HG03135 (cell line): ENCODE measurements around the gene ZNF784.
A peak's percentile ranks its signal among the peaks of the same experiment; 100 is the strongest.
"Not testable (repeated sequence)": the region's sequence is repeated elsewhere in the genome, so short reads cannot be mapped to it uniquely, and the experiment has no call there.

Source experiments
- ATAC-seq: cut with Tn5 transposase; IDR thresholded peaks from one replicate; pipeline ENCODE4 v1.9.1; 2021; ENCODE audit warnings: mild to moderate bottlenecking, moderate library complexity; ENCODE audit not compliant: unreplicated experiment

ZNF784 gene

DNA sequence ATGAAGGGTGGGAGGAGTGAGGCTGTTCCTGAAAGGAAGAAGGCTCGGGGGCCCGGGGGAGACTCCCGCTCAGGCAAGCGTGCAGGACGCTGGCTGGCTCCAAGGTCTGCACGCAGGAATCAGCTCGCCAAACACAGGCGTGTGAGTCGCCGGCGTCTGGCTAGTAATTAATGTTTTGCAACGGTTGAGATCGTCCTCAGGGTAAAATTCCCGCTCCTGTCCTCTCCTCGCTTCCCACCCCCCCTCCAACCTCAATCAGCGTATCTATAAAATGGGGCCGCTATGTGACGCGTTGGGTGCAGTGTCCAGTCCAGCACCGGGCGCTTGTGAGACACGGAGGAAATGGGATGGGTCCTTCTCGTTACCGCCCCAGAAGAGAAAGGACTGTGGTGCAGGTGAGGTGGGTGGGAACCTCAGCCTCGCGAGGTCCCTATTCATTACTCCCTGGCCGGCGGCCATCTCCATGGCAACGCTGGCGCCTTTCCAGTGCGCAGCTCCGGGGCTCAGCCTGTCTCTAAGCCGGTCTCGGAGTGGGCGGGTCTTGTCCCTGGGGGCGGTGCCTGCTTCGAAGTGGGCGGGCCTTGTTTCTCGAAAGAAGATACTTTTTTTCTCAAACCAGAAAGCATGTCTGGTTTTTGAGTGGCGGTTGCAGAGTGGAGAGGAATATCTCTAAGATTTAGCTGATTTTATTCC, 37.2 kb downstream of the ZNF784 start:
- ATAC-seq = peak; percentile 85

DNA sequence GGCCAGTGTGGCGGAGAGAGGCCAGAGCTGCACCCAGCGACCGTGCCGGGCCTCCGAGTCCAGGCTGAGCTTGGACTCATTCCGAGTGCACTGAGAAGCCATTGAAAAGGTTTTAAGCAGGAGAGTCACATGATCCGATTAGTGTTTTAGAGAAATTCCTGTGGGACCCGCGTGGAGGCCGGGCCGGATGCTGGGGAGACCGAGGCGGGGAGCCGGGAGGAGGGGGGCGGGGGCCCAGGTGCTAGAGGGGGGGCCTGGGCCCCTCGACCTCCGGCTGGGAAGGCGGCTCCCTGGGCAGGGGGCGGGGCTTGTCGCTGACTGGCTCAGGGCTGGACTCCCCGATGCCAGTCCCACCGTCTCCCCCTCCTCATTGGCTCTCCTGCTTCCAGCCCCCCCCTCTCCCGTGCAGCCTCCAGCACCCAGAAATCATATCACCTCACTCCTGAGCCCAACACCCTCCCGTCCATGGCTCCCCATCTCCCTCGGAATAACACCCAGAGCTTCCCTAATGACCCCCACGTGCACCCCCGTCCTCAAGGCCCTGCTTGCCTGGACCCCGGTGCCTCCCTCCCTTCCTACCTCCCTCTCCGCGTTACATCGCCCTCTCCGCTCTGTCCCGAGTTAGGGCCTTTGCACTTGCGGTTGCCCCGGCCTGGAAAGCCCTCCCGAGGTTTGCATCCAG, 38.6 kb downstream of the ZNF784 start:
- no peak for ATAC-seq

DNA sequence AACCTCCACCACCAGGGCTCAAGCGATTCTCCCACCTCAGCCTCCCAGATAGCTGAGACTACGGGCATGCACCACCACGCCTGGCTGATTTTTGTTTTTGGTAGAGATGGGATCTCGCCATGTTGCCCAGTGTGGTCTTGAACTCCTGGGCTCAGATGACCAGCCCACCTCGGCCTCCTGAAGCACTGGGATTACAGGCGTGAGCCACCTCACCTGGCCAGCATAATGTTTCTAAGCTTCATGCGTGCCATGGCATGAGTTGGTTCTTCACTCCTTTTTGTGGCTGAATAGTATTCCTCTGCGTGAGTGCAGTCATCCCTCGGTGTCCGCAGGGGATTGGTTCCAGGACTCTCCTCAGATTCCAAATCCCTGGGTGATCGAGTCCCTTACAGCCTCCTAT, 39.5 kb downstream of the ZNF784 start:
- ATAC-seq = no peak

DNA sequence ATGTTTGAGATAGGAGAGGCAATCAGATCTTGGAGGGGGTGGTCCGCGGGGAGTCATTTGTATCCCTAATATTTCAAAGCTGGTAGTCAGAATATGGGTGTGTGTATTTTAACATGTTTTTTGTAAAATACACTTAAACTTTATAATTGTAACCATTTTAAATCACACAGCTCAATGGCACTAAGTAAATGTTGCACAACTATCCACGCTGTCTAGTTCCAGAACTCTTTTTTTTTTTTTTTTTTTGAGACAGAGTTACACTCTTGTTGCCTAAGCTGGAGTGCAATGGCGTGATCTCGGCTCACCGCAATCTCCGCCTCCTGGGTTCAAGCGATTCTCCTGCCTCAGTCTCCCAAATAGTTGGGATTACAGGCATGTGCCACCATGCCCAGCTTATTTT, 40.5 kb downstream of the ZNF784 start:
- ATAC-seq = not testable (repeated sequence)

DNA sequence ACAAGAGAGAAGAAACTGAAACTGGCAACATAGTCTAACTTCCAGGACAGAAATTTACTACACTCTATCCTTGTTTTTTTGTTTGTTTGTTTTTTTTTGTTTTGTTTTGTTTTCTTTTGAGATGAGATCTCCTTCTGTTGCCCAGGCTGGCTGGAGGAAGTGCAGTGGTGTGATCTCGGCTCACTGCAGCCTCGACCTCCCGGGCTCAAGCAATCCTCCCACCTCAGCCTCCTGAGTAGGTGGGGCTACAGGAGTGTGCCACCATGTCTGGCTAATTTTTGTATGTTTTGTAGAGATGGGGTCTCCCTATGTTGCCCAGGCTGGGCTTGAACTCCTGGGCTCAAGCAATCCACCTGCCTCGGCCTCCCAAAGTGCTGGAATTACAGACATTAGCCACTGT, 42.1 kb downstream of the ZNF784 start:
- not testable (repeated sequence) for ATAC-seq

DNA sequence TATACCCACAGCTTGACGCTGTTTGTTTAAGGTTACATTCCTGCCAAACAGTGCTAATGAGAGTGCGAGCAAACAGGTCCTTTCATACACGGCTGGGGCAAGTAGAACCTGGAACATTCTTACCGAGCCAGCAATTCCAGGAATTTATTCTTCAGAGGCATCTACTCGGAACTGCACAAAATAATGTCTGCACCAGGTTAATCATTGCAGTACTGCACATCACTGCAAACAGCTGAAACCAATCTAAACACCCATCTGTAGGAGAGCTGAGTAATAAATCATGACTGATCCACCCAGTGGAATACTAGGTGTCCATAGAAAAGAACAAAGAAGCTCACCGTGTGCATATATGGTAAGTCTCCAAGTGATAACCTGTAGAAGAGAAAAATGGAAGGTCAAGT, 42.5 kb downstream of the ZNF784 start:
- no peak for ATAC-seq

DNA sequence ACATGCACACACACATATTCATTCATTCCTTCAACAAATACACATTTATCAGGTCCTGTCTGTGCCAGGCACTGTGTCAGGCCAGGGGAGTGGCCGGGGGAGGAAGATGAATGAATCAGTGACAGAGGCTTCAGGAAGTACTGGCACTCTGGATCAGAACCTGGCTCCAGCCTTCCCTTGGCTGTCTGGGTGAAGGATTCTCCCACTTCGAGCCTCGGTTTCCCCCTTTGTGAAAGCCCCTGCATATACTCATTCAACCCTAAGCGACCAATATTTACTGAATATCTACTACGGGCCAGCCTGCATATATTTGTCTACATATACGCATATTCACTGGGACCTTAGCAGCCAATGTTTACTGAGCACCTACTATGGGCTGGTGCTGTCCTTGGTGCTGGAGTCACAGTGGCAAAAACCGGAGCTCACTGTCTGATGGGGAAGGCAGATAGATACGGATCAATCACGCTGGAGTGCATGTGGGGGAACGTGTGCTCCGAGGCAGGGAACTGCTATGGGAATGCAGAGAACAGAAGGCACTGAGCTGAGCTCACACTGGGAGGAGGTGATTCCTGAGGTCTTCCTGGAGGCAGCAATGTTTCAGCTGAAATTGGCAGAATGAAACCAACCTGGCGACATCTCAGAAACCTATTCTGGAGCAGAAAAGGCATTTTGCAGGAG, 43.1 kb downstream of the ZNF784 start:
- ATAC-seq = no peak

DNA sequence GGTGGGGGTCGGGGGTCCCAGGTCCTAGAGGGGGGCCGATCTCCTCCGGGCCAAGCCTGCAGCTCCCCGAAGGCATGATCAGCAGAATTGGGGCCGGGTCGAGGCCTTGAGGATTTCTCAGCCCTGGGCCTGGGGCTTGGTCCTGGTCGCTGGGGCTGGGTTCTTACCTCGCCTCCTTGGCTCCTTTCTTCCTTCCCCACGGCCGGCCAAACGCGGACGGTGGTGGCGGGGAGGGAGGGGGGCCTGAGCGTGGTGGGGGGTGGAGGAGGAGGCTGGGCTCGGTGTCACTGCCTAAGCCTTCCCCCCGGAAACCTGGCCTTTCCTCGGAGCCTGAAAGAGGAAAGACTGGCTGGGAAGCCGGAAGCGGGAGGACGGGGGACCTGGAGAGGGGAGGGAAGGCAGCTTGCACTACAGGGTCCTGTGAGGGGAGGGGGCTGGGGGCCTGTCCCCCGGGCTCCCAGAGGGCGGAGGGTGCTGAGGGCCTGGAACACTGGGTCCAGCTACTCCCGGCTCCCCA, 43.7 kb downstream of the ZNF784 start, which contains the start of gene ZNF579:
Gene ZNF579 (minus strand): TSS at position 221 of the 517 bp plus-strand sequence. CDS start 1,209 bp downstream, outside the sequence.
- no peak for ATAC-seq

DNA sequence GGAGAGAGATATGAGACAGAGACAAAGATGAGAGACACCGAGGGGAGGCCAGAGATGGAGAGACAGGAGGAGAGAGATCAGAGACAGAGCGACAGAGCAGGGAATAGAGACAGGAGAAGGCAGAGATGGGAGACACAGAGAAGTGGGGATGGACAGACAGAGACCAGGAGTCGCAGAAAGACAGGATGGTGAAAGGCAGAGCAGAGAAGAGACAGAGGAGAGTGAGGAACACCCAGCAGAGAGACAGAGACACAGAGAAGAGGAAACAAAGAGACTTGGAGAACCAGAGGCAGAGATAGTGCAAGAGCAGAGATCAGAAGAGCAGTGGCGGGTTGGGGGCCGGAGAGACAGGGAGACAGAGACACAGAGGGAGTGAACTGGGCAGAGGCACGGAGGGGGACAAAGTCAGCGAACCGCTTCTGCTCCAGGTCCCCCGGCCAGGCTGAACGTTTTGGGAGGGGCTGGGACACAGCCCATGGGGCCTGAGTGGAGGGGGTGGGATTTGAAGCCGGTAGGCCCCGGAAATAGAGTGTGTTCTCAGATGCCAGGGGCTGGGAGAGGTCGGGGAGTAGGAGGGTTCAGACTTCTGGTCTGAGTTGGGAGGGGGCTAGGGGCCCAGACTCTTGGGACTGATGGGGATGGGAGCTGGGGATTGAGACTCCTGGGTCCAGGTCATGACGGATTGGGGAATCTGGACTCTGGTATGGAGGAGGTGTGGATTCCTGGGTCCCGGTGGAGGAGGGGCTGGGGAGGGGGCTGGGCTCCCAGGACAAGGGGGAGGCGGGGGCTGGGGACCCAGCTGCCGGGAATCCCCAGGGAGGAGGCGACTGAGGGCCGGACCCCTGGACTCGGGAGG, 44.4 kb downstream of the ZNF784 start:
- ATAC-seq = no peak

DNA sequence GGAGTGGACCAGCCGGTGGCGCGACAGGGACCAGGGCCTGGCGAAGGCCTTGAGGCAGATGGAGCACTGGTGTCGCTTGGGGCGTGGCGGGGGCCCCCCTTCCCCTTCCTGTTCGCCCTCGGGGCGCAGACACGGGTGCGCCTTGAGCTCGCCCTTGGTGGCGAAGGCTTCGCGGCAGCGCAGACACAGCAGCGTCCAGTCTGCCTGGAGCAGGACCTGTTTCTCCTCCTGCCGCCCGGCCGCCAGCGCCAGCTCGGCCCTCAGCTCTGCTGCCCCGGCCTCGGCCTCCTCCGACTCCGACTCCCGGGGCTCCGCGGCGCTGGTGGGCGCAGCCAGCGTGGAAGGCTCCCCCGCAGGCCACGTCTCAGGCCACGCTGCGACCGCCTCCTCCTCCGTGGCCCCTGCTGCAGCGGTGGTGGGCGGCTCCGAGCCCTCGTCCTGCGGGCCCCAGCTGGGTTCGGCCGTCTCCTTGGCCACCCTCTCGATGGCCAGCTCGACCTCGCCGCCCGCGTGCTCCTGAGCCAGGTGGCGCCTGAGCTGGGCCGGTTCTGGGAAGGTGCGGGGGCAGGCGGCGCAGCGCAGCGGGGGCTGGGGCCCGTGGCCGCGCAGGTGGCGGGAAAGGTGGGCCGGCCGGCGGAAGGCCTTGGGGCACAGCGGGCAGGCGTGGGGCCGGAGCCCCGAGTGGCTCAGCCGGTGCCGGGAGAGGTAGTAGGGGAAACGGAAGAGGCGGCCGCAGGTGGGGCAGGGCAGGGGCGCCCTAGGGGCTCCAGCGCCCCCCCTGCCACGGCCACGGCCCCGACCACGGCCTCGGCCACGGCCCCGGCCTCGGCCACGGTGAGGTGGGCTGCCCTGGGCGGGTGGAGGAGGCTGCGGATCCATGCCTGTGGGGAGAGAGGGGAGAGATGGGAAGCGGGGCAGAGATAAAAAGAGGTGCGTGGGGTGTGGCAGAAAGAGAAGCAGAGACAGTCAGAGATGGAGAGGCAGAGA, 45.3 kb downstream of the ZNF784 start:
- no peak for ATAC-seq

DNA sequence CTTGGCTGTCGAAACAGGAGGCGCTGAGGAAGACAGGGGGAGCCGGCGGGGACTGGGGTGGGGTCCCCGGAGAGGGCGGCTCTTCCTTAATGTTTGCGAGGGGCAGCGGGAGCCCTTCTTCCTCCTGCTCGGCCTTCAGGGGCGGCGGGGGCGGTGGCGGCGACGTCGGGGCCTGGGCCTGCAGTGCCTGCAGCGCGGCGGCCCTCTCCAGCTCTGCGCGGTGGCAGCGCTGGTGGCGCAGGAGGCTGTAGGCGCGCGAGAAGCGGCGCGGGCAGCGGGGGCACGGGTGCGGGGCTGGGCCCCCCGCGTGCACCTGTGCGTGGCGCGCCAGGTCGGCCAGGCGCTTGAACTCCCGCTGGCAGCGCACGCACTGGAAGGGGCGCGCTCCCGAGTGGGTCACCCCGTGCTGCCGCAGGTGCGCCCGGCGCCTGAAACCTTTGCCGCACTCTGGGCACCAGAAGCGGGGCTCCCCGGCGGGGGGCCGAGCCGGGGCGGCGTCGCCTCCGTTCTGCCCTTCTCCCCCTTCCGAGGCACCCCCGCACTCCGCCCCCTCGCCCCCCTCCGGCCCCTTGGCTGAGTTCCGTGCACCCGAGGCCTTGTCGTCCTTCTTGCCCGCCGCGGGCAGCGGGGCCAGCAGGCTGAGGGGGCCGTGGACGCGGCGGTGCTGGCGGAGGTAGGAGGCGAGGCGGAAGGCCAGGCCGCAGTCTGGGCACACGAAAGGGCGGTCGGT, 46.2 kb downstream of the ZNF784 start:
- no peak for ATAC-seq

DNA sequence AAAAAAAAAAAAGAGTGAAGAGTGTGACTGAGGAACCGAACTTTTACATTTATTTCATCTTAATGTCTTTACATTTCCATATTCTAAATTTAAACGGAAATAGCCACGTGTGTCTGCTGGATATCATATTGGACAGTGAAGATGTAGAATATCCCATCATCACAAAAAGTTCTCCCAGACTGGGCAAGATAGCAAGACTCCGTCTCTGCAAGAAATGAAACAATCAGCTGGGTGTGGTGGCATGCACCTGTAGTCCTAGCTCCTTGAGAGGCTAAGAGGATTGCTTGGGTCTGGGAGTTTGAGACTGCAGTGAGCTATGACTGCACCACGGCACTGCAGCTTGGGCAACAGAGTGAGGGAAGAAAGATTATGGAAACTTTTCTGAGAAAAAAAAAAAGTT, 47.6 kb downstream of the ZNF784 start:
- ATAC-seq = no peak

DNA sequence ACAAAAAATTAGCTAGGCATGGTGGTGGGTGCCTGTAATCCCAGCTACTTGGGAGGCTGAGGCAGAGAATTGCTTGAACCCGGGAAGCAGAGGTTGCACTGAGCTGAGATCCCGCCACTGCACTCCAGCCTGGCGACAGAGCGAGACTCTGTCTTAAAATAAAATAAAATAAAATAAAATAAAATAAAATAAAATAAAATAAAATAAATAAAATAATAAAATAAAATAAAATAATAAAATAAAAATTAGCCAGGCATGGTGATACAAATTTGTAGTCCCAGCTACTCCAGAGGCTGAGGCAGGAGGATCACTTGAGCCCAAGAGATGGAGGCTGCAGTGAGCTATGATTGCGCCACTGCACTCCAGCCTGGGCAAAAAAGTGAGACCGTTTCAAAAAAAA, 50.4 kb downstream of the ZNF784 start:
- not testable (repeated sequence) for ATAC-seq
